ENCODE data around the gene PGAP3.

- TF ChIP-seq CTCF (IDR thresholded peaks at IDR 0.05; ENCODE audit: low read length) (no peak), EZH2 (IDR thresholded peaks at IDR 0.05; ENCODE audit: borderline replicate concordance, low read length) (no peak)
These were observed 49.4 kb upstream of the PGAP3 start for GRCh38 chr17:39737206-39737759.
